Measurements from ENCODE around the gene DDX39A. TPM values are rescaled to one million over a fixed set of nuclear protein-coding genes. Genes with fewer than 3 reads are reported as not detected.
"Not testable (repeated sequence)": the region's sequence is repeated elsewhere in the genome, so short reads cannot be mapped to it uniquely, and the experiment has no call there.

Gene DDX39A
- total and polyA plus RNA-seq, 3 donors from 2014 or later, result 218 to 323 (median 295) TPM

DNA sequence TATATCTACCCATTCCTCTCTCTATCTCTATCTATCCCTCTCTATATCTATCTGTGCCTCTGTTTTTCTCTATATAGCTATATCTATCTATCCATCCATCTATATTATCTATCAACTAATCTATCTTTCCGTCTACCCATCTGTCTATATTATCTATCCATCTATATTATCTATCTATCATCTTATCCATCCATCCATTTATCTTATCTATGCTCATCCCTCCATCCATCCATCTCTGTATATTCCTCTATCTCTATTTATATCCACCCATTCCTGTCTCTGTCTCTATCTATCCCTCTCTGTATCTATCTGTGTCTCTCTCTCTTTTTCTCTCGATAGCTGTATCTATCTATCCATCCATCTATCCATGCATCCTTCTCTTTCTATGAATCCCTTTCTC lies 41.8 kb upstream of the DDX39A start:
- H3K27me3 ChIP-seq, result no peaks in the 10 kb centered on the region
- WGBS, 2 donors, result 83 to 90% methylated on average over 2 of the region's 2 CpGs
- DNase-seq, result no peak
- H3K9me3 ChIP-seq, result no peaks in the 10 kb centered on the region
- H3K4me3 ChIP-seq, result no peak overlapping the region
- TF ChIP-seq POLR2A (IDR thresholded peaks at IDR 0.05) (no peak), CTCF (IDR thresholded peaks at IDR 0.05) (no peak)
- no peaks in the 10 kb centered on the region for H3K4me1 ChIP-seq
- intact Hi-C loops (cut with DNase I; ENCODE audit: low total_unique reads), result no loop called here
- no peak overlapping the region for H3K27ac ChIP-seq
- no peaks in the 10 kb centered on the region for H3K36me3 ChIP-seq (ENCODE audit: low read depth, missing control alignments)

GRCh38 chr19:14459703-14460102 lies 40.6 kb upstream of the DDX39A start:
- H3K36me3 ChIP-seq (ENCODE audit: low read depth, missing control alignments), result no peaks in the 10 kb centered on the region

DNA sequence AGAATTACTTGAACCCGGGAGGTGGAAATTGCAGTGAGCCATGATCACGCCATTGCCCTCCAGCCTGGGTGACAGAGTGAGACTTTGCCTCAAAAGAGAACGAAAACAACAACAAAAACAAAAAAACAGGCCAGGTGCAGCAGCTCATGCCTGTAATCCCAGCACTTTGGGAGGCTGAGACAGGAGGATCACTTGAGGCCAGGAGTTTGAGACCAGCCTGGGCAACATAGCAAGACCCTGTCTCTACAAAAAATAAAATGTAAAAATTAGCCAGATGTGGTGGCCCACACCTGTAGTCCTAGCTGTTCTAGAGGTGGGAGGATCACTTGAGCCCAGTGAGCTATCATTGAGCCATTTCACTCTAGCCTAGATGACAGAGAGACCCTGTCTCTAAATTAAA lies 33.2 kb upstream of the DDX39A start:
- DNase-seq; H3K4me1 ChIP-seq; intact Hi-C loops (cut with DNase I; ENCODE audit: low total_unique reads); H3K27me3 ChIP-seq; H3K27ac ChIP-seq; H3K9me3 ChIP-seq; H3K4me3 ChIP-seq; H3K36me3 ChIP-seq (ENCODE audit: low read depth, missing control alignments): not testable (repeated sequence)
- 97% methylated on average over 3 of the region's 3 CpGs for WGBS, 2 donors

More at GRCh38 chr19:14459703-14460102, 40.6 kb upstream of the DDX39A start:
- no peak for TF ChIP-seq POLR2A (IDR thresholded peaks at IDR 0.05)
- H3K9me3 ChIP-seq, result no peaks in the 10 kb centered on the region
- H3K4me1 ChIP-seq, result no peaks in the 10 kb centered on the region
- no peaks in the 10 kb centered on the region for H3K27me3 ChIP-seq
- H3K4me3 ChIP-seq, result no peak overlapping the region
- intact Hi-C loops (cut with DNase I; ENCODE audit: low total_unique reads), result no loop called here
- no peak overlapping the region for H3K27ac ChIP-seq
- no peak for DNase-seq
- 85 to 90% methylated on average over 5 of the region's 5 CpGs for WGBS, 2 donors

- WGBS, 2 donors, result 59 to 96% methylated on average over 15 of the region's 19 CpGs
- H3K36me3 ChIP-seq (ENCODE audit: low read depth, missing control alignments), result no peaks in the 10 kb centered on the region
Measured at GRCh38 chr19:14450876-14451275, 31.7 kb upstream of the DDX39A start.

GRCh38 chr19:14450168-14450874 lies 31.2 kb upstream of the DDX39A start:
- H3K4me1 ChIP-seq, result no peaks in the 10 kb centered on the region
- H3K9me3 ChIP-seq, result no peaks in the 10 kb centered on the region
- intact Hi-C loops (cut with DNase I; ENCODE audit: low total_unique reads), result no loop called here
- DNase-seq, result peak; percentile 85
- H3K27ac ChIP-seq, result no peak overlapping the region
- H3K4me3 ChIP-seq, result peak overlapping the region in 1 of 2 donors; percentile 17
- no peaks in the 10 kb centered on the region for H3K36me3 ChIP-seq (ENCODE audit: low read depth, missing control alignments)
- 38 to 67% methylated on average over 5 to 30 of the region's 30 CpGs for WGBS, 2 donors
- TF ChIP-seq POLR2A (IDR thresholded peaks at IDR 0.05), result no peak
- TF ChIP-seq CTCF (IDR thresholded peaks at IDR 0.05), result no peak
- no peaks in the 10 kb centered on the region for H3K27me3 ChIP-seq

More at GRCh38 chr19:14450876-14451275, 31.7 kb upstream of the DDX39A start:
- Histone ChIP-seq H3K4me3 (peak overlapping the region in 1 of 2 donors; percentile 17), H3K4me1 (no peaks in the 10 kb centered on the region), H3K9me3 (no peaks in the 10 kb centered on the region), H3K27me3 (no peaks in the 10 kb centered on the region), H3K27ac (no peak overlapping the region)
- no peak for DNase-seq
- intact Hi-C loops (cut with DNase I; ENCODE audit: low total_unique reads), result no loop called here
- TF ChIP-seq POLR2A (IDR thresholded peaks at IDR 0.05) (no peak), CTCF (IDR thresholded peaks at IDR 0.05) (no peak)

GRCh38 chr19:14449321-14449720 lies 30.2 kb upstream of the DDX39A start:
- 94 to 95% methylated on average over 6 of the region's 6 CpGs for WGBS, 2 donors
- Histone ChIP-seq H3K4me3 (no peak overlapping the region), H3K9me3 (no peaks in the 10 kb centered on the region), H3K36me3 (ENCODE audit: low read depth, missing control alignments) (no peaks in the 10 kb centered on the region), H3K27ac (no peak overlapping the region), H3K4me1 (no peaks in the 10 kb centered on the region), H3K27me3 (no peaks in the 10 kb centered on the region)
- no peak for DNase-seq
- TF ChIP-seq POLR2A (IDR thresholded peaks at IDR 0.05), result no peak
- intact Hi-C loops (cut with DNase I; ENCODE audit: low total_unique reads), result no loop called here
